ENCODE measurements around the gene FTSJ1. TPM values are rescaled to one million over a fixed set of nuclear protein-coding genes. Genes with fewer than 3 reads are reported as not detected.

The FTSJ1 gene
- total RNA-seq, 1 experiment from 2014 or later = 49.4 TPM

GRCh38 chrX:48514868-48515460 is 39.0 kb downstream of the FTSJ1 start:
- Histone ChIP-seq H3K4me1 (ENCODE audit: insufficient read depth, low read length) (no peaks in the 10 kb centered on the region), H3K4me2 (ENCODE audit: insufficient read depth, insufficient read length, low read length) (no peak overlapping the region), H3K79me1 (ENCODE audit: insufficient read depth, low read depth, low read length, poor library complexity, severe bottlenecking) (no peaks in the 10 kb centered on the region), H3T11ph (ENCODE audit: low read length) (no peak overlapping the region), H3K4ac (ENCODE audit: low read depth, low read length) (no peak overlapping the region), H3K18ac (ENCODE audit: insufficient read length, low read depth, low read length) (no peak overlapping the region), H4K20me1 (ENCODE audit: control insufficient read depth, insufficient read depth, insufficient read length) (no peaks in the 10 kb centered on the region), H4K91ac (ENCODE audit: insufficient read length, low read depth, low read length) (no peak overlapping the region), H3K79me2 (ENCODE audit: insufficient read depth, low read length) (no peaks in the 10 kb centered on the region), H2BK20ac (ENCODE audit: low read depth, low read length, poor library complexity, severe bottlenecking) (no peak overlapping the region), H4K5ac (ENCODE audit: insufficient read length, low read depth, low read length) (no peak overlapping the region), H2BK15ac (ENCODE audit: low read depth, low read length) (no peak overlapping the region), H4K8ac (replicated peaks; ENCODE audit: insufficient read length, low read depth, low read length) (no peak overlapping the region), H2BK120ac (ENCODE audit: low read depth, low read length, poor library complexity, severe bottlenecking) (no peak overlapping the region), H2AK5ac (ENCODE audit: insufficient read length, low read length) (no peak overlapping the region), H2BK12ac (ENCODE audit: insufficient read length, low read depth, low read length) (no peak overlapping the region), H3K9me3 (ENCODE audit: control insufficient read depth, low read depth, low read length) (peaks cover 49% of the 10 kb centered on the region), H3K23ac (ENCODE audit: insufficient read length, low read depth, low read length) (no peak overlapping the region), H2AFZ (ENCODE audit: low read length) (no peak overlapping the region), H3K27ac (ENCODE audit: insufficient read length, low read depth, low read length) (no peak overlapping the region), H3K23me2 (ENCODE audit: insufficient read length, low read depth, low read length, poor library complexity, severe bottlenecking) (no peaks in the 10 kb centered on the region), H3K27me3 (ENCODE audit: insufficient read depth, low read length) (no peaks in the 10 kb centered on the region), H3K9ac (ENCODE audit: extremely low read depth, insufficient read length, low read length) (no peak overlapping the region), H3K14ac (ENCODE audit: insufficient read depth, low read length) (no peak overlapping the region), H3K56ac (ENCODE audit: insufficient read length, low read depth, low read length) (no peak overlapping the region), H2BK5ac (ENCODE audit: insufficient read length, low read length) (no peak overlapping the region)
- Mint-ChIP-seq H3K9me3 (peaks cover 57 to 78% of the 10 kb centered on the region in 2 experiments), H3K4me3 (no peak overlapping the region), H3K36me3 (ENCODE audit: insufficient read depth in 1 of 3, low read depth in 3 of 3) (peaks cover 20 to 29% (median 23%) of the 10 kb centered on the region in 3 experiments; a peak in 6 of 7 replicates), H3K27me3 (ENCODE audit: low read depth) (peaks cover 2% of the 10 kb centered on the region), H3K27ac (no peak overlapping the region), H3K4me1 (0 out of 4 replicates have a peak, but pooled peaks cover 0 to under 1% of the 10 kb centered on the region in 2 experiments)
- WGBS (ENCODE audit: extremely low coverage, insufficient read length, low lambda C conversion rate) = no CpG with 5 or more reads among the region's 9 CpGs
- no peak for TF ChIP-seq CTCF (conservative IDR thresholded peaks at IDR 0.05)
- DNase-seq = no peak

All from H9 (cell line).